ENCODE results near the gene LYSMD2.

The LYSMD2 gene

DNA sequence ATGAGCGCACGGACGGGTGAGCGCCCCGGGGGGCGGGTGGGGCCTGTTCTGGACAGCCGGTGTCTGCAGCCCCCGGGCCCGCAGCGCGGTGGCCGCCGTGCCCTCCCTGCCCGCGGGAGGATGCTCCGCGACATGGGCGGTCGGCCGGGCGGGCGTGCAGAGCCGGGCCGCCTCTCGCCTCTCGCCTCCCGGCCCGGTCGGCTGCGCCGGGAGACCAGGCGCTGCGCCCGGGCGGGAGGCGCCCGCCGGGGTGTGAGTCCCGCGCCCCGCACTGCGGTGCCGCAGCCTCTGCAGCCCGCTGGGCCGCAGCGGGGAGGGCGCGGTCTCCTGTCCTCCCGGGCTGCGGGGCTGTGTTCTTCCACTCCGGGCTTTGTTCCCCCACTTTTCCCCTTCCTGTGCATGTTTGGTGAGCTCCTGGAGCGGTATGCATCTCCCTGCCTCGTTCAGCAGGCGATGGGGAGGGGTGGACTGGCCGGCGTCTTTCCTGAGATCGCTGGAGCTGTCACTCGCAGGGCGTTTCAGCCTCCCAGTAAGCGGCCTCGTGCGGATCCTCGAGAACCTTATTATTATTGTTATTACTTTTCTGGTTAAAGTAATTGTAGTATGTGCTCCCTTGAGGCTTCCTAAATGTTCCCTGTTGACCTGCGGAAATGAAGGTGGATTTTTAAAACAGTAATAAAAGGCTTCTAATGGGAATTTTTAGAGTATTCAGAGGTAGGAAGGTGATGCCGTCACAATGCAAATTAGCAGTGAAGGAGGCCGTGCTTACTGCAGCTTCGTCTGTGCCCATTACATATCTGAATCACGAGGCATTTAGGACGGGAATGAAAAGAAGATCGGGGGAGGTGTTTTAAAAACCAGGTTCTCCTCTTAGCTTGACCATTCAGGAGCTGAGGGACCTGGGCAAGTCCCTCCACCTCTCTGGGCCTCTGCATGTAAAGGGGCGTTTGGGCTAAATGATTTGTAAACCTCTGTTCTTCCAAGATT is 14.5 kb upstream of the LYSMD2 start:
- peak; percentile 52 for DNase-seq (ENCODE audit: low spot score)

DNA sequence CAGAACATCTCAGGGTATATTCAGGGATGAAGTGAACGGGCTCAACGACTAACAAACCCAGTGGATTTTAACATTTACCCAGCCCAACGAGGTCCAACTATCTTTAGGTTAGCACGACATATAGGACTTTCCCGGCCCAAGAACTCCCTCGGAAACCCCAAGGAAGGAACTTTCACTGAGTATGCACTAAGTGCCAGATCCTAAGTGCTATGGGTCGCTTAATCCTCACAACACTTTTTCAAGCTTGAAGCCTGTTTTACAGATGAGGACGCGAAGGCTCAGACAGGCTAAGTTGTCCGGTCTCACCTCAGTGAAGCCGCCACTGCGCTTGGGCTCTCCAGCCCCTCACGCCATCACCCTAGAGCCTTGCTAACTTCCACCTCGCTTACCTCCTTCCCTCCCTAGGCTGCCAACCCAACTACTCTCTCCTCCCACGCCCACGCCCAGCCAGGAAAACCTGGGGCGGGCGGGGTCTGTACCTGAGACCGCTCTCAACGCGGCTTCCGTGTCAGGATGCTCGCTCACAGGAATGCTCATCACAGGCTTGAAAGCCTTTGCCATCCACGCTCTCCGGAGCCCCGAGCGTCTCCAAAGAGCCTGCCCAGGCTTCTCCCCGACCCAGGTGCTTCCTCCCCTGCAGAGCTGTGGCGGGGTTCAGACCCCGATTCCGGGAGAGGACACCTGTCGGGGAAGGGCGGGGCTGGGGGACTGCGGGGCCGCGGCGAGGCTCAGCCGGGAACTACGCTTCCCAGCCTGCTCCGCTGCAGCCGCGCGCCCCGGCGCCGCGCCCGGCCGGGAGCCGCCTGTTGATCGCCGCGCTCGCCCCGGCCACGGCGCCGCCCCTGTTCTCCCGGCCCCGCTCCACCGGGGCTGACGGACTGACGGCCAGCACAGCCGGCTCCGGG is 13.6 kb upstream of the LYSMD2 start, which contains the start of gene TMOD2:
Gene TMOD2 (plus strand): TSS at position 806 of the 905 bp plus-strand sequence. CDS start 14,845 bp downstream, outside the sequence.
- DNase-seq (ENCODE audit: low spot score): peak; percentile 62

- no peak for DNase-seq (ENCODE audit: low spot score)
Measured at GRCh38 chr15:51750186-51750585, 12.7 kb upstream of the LYSMD2 start.

- DNase-seq (ENCODE audit: low spot score): no peak
Measured at GRCh38 chr15:51749307-51749706, 11.9 kb upstream of the LYSMD2 start.

GRCh38 chr15:51739061-51739712 is 1.7 kb upstream of the LYSMD2 start:
- no peak for DNase-seq (ENCODE audit: low spot score)

GRCh38 chr15:51738553-51738952 is 1.1 kb upstream of the LYSMD2 start:
- DNase-seq (ENCODE audit: low spot score): no peak

DNA sequence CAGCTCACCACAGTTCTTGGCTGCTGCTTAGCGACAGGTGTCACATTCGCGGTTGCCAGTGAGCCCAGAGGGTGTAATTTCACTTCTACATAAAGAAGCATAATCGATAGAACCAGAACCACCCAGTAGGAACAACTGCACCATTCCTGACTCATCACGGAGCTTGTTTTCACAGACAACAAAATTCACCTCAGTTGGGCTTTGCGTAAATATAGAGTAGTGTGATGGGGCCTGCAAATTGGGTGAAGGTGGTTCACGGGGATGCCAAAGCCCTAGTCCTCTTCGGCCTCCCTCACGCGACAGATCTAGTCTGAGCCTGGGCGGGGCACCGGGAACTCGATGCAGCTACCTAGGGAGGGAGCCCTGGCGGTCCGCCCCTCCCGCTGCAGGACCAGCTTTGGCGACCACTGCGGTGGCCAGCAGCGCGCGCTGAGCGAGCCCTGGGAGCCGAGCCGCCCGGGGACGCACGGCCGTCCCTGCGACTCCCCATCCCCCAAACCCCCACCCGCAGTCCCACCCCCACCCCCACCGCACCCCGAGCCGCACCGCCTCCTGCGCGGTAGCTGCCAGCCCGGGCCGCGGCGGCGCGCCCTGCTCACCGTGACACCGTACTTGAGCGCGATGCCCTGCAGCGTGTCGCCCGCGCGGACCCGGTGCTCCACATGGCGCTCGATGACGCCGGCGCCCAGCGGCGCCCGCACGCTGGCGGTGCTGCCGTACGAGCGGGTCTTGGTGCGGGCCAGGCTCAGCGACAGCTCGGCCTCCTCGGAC is 519 bp downstream of the LYSMD2 start:
- DNase-seq (ENCODE audit: low spot score): peak; percentile 42

GRCh38 chr15:51736069-51736468 is 1.4 kb downstream of the LYSMD2 start:
- DNase-seq (ENCODE audit: low spot score): no peak

GRCh38 chr15:51735228-51736010 is 2.0 kb downstream of the LYSMD2 start:
- no peak for DNase-seq (ENCODE audit: low spot score)

DNA sequence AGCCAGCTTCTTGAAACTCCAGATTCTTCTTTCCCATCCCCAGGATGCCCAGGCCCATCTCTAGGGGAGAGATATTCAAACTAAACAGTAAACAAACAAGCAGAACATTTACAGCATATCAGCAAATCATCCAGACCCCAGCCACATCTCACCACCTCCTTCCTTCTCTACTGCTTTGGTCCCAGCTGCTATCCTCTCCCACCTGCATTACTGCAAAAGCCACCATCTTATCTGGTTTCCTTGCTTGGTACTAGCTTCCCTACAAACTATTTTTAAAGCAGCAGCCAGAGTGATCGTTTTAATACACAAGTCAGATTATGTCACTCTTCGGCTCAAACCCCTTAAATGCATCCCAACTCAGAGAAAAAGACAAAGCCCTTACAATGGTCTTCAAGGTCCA is 4.8 kb downstream of the LYSMD2 start:
- no peak for DNase-seq (ENCODE audit: low spot score)

DNA sequence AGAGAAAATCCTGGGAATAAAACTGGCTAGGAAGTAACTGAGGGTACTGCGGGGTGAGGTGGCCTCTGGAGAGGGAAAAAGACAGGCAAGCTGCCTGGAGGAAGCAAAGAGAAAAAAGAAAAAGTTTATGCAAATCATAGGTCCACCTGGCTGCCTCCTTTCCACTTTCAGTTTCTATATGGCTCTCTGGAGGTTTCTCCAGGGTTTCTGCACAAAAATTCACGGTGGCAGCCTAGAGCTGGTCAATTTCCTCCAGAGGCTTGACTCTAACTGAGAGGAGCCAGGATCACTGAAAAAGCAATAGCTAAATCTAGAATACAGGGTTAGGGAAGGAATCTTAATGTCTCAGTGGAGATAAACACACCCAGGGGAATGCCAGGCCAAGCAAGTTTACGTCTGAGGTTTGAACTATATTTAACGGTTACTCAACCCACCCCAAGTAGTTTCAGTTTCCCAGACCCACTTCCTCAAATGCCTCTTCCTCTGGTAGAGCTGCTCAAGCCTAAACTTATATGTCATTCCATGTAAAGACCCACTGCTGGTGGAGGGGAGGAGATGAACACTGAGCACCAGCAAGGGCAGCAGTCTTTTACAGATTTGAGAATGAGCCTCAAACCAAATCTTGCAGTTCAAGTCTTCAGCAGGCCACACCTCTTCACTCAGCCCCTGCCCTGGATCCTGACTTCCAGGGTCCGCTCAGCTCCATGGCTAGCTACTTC is 5.7 kb downstream of the LYSMD2 start:
- no peak for DNase-seq (ENCODE audit: low spot score)

- no peak for DNase-seq (ENCODE audit: low spot score)
Measured at GRCh38 chr15:51727141-51727897, 10.1 kb downstream of the LYSMD2 start.

DNA sequence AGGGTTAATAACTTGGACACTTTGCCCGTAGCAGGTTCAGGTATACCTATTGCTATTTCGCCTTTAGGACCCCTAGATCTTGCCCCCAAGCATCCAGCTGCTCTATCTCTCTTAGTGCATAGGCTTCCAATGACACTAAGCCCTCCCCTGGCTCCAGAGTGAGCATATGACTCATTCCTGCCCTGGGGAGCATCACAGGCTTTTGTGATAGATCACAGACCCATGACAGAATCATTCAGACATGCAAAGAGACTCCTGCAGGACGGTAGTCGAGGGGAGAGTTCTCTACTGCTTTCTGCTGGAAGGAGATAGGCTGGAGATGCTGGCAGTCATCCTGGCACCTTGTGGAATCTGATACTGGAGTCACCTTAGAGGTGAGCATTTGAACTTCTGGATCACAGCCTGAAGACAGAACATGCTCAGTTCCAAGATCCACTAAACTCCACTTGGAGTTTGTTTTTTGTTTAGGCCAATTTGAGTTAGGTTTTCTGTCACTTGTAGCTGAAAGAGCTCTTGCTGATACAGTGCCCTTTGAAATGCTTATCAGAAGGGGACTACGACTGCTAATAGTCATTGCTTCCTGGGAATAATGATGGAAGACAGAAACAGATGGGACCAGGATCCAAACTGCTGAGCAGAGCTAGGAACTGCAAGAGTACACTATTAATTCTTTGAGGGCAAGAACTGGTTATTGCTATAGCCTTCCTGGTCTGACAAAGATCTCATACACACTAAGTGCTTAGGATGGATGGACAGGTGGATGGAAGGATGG is 11.0 kb downstream of the LYSMD2 start:
- no peak for DNase-seq (ENCODE audit: low spot score)

GRCh38 chr15:51724673-51725072 is 12.8 kb downstream of the LYSMD2 start:
- no peak for DNase-seq (ENCODE audit: low spot score)

DNA sequence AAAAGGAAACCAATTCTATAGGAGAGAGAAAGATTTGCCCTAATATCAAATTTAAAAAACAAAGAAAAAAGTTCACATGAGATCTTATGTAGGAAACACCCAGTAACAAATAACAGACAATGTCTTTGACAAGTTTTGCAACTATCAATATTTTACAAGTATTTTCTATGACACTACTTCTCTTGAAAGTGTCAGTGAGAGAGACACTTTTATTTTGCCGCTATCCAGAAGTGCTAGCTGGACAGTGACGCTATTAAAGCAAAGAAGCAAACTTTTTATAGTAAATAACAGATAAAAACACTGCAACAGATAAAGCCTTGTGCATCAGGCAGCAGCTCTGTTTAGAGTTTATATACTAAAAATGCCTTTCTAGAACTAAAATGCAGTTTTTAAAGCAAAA is 13.3 kb downstream of the LYSMD2 start:
- DNase-seq (ENCODE audit: low spot score): no peak

- no peak for DNase-seq (ENCODE audit: low spot score)
Measured at GRCh38 chr15:51721199-51721960, 16.1 kb downstream of the LYSMD2 start.

DNA sequence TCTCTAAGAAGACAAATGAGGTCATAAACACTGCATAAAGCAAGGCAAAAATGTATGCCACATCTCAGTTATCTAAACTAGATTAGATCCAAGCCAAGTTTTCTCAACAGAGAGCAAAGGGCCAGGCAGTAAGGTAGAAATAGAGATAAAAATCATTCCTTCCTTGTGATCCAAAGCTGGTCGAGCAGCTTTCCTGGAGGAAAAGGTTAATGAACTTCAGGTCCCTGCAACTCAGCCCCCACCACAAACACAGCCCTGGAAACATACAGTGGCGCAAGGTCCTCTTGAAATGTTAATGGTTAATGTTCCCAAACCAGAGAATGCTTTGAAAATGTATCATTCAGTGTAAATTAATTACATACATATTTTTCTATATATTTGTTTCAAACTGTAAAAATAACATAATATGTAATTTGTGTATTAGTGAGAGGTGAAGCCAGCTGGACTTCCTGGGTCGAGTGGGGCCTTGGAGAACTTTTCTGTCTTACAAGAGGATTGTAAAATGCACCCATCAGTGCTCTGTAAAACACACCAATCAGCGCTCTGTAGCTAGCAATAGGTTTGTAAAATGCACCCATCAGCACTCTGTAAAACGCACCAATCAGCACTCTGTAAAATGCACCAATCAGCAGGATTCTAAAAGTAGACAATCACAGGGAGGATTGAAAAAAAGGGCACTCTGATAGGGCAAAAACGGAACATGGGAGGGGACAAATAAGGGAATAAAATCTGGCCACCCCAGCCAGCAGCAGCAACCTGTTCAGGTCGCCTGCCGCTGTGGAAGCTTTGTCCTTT is 17.1 kb downstream of the LYSMD2 start:
- DNase-seq (ENCODE audit: low spot score): no peak

Data from HuH-7 (cell line).